Activated CD4-positive, alpha-beta T cell treated with anti-CD3 and anti-CD28 coated beads, Interleukin-2, amount 50 U/mL, for 16 hours (primary cell): Measurements from ENCODE around the gene NBAS.
"Not testable (repeated sequence)": the region's sequence is repeated elsewhere in the genome, so short reads cannot be mapped to it uniquely, and the experiment has no call there.

ENCODE experiments used
- DNase-seq: peaks from one replicate; pipeline ENCODE4 v3.0.0-alpha.2; 2020

NBAS gene

GRCh38 chr2:15557887-15558311 lies 3.2 kb downstream of the NBAS start:
- DNase-seq, result no peak

GRCh38 chr2:15556311-15556930 lies 4.7 kb downstream of the NBAS start:
- no peak for DNase-seq

- no peak for DNase-seq
Measured at GRCh38 chr2:15555760-15556193, 5.4 kb downstream of the NBAS start.

- DNase-seq, result no peak
Measured at GRCh38 chr2:15554525-15555218, 6.5 kb downstream of the NBAS start.

GRCh38 chr2:15553951-15554350 lies 7.2 kb downstream of the NBAS start:
- no peak for DNase-seq

- no peak for DNase-seq
Measured at GRCh38 chr2:15553519-15553918, 7.6 kb downstream of the NBAS start.

- DNase-seq, result no peak
Measured at GRCh38 chr2:15548974-15549373, 12.2 kb downstream of the NBAS start.

GRCh38 chr2:15547115-15547876 lies 13.8 kb downstream of the NBAS start:
- DNase-seq, result no peak

- no peak for DNase-seq
Measured at GRCh38 chr2:15546297-15547098, 14.6 kb downstream of the NBAS start.

GRCh38 chr2:15544227-15544626 lies 16.9 kb downstream of the NBAS start:
- DNase-seq, result no peak

- DNase-seq, result no peak
Measured at GRCh38 chr2:15543541-15543940, 17.6 kb downstream of the NBAS start.

GRCh38 chr2:15543053-15543452 lies 18.1 kb downstream of the NBAS start:
- no peak for DNase-seq

GRCh38 chr2:15542269-15542668 lies 18.9 kb downstream of the NBAS start:
- DNase-seq, result not testable (repeated sequence)

- not testable (repeated sequence) for DNase-seq
Measured at GRCh38 chr2:15540523-15540922, 20.6 kb downstream of the NBAS start.

- no peak for DNase-seq
Measured at GRCh38 chr2:15539999-15540398, 21.1 kb downstream of the NBAS start.

GRCh38 chr2:15538792-15539191 lies 22.3 kb downstream of the NBAS start:
- no peak for DNase-seq

- no peak for DNase-seq
Measured at GRCh38 chr2:15533860-15534480, 27.2 kb downstream of the NBAS start.

- no peak for DNase-seq
Measured at GRCh38 chr2:15532996-15533395, 28.1 kb downstream of the NBAS start.

- no peak for DNase-seq
Measured at GRCh38 chr2:15531095-15531854, 29.9 kb downstream of the NBAS start.

- DNase-seq, result no peak
Measured at GRCh38 chr2:15527074-15527739, 33.9 kb downstream of the NBAS start.

GRCh38 chr2:15521641-15522181 lies 39.4 kb downstream of the NBAS start:
- no peak for DNase-seq
